HG02943 (cell line): ENCODE results near the gene ICAM4.
"Not testable (repeated sequence)": the region's sequence is repeated elsewhere in the genome, so short reads cannot be mapped to it uniquely, and the experiment has no call there.

Experiments
- ATAC-seq: cut with Tn5 transposase; IDR thresholded peaks from one replicate; pipeline ENCODE4 v1.9.1; 2021; ENCODE audit warnings: mild to moderate bottlenecking, low read depth, moderate library complexity; ENCODE audit not compliant: unreplicated experiment

ICAM4 gene, protein sequence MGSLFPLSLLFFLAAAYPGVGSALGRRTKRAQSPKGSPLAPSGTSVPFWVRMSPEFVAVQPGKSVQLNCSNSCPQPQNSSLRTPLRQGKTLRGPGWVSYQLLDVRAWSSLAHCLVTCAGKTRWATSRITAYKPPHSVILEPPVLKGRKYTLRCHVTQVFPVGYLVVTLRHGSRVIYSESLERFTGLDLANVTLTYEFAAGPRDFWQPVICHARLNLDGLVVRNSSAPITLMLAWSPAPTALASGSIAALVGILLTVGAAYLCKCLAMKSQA

GRCh38 chr19:10286803-10287737, at the start of gene ICAM4:
Gene ICAM4 (plus strand): TSS chr19:10286955. CDS start chr19:10287013, 58 bp downstream.
- ATAC-seq, result no peak

DNA sequence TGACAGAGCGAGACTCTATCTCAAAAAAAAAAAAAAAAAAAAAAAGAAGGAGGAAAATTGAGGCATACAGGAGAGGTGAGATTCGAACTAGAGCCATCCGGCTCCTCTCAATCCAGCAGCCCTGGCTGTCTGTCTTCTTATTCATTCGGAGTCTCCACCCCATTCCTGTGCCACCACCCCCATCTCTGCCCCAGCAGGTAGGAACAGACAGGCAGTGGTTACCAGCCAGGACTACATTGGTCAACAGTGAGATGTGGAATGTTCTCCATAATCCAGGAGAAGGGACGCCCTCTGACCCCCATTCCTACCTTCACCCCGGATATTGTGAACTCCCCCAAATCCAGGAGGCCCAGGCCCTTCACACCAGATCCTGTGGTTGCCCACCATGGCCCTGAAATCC, 49.1 kb upstream of the ICAM4 start:
- ATAC-seq, result no peak

- ATAC-seq, result no peak
These were observed 48.5 kb upstream of the ICAM4 start for GRCh38 chr19:10238172-10238783.

DNA sequence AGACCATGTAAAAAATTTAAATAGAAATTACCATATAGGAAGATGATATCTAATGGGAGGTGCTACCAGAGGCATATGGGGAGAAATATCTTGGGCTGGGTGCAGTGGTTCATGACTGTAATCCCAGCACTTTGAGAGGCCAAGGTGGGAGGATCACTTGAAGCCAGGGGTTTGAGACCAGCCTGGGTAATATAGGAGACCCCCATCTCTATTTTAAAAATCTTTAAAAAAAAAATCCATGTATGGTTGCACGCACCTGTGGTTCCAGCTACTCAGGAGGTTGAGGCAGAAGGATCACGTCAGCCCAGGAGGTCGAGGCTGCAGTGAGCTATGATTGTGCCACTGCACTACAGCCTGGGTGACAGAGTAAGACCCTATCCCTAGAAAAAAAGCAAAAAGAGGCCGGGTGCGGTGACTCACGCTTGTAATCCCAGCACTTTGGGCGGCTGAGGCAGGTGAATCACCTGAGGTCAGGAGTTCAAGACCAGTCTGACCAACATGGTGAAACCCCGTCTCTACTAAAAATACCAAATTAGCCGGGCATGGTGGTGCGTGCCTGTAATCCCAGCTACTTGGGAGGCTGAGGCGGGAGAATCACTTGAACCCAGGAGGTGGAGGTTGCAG, 44.8 kb upstream of the ICAM4 start:
- not testable (repeated sequence) for ATAC-seq

DNA sequence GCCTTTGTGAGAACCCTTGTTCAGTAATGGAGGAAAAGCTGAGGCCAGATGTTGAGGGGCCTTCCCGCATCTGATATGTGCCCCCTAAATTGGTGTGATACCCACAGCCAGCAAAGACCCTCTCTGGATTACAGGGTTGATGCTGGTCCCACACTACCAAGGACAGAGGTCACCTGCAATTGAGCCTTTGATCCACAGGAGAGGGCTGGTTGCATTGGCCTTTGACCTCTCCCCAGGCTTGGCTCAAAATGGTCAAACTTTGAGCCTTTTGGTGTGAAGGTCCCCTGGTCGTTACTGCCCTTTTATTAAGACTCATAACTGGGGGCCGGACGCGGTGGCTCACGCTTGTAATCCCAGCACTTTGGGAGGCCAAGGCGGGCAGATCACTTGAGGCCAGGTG, 43.1 kb upstream of the ICAM4 start:
- ATAC-seq, result no peak

DNA sequence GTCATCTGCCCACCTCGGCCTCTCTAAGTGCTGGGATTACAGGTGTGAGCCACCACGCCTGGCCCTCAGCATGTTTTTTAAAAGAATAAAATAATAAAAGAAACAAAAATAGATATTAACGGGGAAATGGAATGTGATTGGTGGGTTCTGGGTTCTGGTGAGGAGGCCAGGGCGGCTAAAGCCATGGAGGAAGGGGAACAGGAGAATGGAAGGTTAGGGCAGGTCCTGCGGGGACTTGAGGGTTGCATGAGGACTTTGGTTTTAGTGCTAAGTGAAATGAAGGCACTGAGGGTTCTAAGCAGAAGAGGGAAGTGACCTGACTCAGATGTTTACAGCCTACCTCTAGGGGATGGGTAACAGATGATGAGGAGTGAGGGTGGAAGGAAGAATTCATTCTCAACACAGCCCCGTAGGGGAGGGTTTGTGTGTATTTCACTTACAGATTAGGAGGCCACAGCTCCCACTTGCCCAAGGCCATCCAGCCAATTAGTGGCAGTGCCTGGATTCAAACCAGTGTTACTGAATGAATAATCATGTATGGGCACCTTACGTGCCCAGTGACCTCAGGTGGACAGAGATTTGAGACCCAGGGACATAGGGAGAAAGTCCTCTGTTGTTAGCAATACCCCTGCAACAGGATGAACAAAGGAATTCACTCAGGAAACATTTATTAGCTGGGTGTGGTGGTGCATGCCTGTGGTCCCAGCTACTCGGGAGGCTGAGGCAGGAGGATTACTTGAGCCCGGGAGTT, 41.4 kb upstream of the ICAM4 start:
- no peak for ATAC-seq

- ATAC-seq, result no peak
These were observed 40.2 kb upstream of the ICAM4 start for GRCh38 chr19:10246511-10246910.

DNA sequence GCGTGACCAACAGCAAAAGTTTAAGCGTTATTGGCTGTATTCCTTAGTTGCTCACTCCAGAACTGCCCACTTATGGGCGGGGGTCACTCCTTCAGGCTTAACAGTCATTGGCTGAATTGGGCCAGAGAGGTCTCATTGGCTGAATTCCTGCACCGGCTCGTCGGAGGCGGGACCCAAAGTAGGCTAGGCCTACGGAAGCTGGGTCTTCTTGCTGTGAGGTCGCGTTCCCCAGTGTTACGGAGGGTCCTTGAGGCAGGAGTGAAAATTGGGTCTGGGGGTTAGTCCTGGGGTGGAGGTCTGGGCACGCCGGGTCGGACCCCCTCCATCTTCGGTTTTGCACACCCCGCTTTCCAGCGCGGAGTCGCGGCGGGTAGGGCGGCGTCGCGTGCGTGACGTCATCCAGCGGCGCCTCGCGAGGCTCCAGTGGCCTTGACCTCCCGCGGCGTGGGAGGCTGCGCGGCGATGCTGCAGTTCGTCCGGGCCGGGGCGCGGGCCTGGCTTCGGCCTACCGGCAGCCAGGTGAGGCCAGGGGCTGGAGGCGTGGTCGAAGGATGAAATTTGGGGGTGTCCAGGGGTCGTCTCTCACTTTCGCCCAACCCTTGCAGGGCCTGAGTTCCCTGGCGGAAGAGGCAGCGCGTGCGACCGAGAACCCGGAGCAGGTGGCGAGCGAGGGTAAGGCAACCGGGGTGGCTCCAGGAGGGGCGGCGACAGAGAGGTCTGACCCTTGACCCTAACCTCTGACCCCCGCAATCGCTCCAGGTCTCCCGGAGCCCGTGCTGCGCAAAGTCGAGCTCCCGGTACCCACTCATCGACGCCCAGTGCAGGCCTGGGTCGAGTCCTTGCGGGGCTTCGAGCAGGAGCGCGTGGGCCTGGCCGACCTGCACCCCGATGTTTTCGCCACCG, 34.7 kb upstream of the ICAM4 start, which contains the start of gene MRPL4:
MRPL4 (plus strand) TSS at position 423 of the 903 bp plus-strand sequence; CDS start at position 463, 40 bp downstream.
- ATAC-seq, result peak; percentile 91

GRCh38 chr19:10252707-10253106, 34.0 kb upstream of the ICAM4 start:
- ATAC-seq, result no peak

- ATAC-seq, result no peak
These were observed 32.5 kb upstream of the ICAM4 start for GRCh38 chr19:10254244-10254643.

DNA sequence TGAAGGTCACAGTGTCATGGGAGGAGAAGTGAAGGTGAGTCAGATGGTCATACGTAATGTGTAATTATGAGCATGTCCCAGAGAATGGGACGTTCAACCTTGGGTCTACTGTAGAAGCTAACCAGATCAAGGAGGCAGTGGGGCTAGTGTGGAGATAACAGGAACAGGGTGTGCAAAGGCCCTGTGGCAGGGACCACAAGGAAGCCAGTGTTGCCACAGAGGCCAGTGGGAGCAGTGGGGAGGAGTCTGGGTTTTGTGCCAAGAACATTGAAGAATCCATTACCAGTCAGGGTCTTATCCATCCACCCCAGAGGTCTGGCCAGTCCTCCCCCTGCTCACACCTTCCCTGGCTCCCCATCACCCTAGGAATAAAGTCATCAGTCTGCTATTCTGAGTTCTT, 31.4 kb upstream of the ICAM4 start:
- ATAC-seq, result no peak

DNA sequence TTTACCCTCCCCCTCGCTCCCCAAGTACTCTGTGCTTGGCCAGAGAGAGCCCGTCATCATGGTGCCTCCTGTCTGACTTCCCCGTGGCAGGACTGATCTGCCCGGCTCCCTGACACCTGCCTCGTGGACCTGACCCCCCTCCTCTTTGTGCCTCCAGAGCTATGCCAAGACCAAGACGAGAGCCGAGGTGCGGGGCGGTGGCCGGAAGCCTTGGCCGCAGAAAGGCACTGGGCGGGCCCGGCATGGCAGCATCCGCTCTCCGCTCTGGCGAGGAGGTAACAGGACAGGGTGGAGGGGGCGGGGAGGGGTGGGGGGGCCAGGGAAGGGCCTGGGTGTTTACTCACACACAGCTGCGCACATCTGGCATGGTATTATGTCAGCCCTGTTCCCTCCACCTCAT, 30.2 kb upstream of the ICAM4 start:
- ATAC-seq, result no peak

DNA sequence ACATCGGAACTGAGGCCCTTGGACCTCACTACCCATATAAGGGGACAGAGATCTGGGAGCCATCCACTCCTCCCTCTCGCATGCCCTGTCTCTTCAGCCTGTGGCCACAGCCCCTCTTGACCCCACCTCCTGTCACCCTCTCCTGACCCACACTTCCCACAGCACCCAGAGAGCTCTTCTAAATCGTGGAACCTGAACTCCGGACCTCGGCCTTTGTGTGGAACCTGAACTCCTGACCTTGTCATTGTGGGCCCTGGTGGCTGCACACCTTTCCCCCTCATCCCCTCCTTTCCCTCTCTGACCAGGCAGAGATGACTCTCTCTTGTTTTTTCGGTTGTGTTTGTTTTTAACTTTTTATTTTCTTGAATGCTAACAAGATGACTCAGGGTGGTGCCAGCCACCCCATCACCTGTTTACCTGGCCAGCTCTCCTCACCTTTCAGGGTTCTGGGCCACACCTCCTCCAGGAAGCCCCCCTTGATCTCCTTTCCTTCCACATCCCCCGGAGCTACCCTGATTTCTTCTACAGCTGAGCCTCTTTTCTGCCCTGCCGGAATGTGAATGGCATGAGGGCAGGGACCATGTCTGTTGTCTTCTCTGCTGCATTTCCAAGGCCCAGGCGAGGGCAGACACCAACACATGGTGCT, 29.7 kb upstream of the ICAM4 start:
- no peak for ATAC-seq

DNA sequence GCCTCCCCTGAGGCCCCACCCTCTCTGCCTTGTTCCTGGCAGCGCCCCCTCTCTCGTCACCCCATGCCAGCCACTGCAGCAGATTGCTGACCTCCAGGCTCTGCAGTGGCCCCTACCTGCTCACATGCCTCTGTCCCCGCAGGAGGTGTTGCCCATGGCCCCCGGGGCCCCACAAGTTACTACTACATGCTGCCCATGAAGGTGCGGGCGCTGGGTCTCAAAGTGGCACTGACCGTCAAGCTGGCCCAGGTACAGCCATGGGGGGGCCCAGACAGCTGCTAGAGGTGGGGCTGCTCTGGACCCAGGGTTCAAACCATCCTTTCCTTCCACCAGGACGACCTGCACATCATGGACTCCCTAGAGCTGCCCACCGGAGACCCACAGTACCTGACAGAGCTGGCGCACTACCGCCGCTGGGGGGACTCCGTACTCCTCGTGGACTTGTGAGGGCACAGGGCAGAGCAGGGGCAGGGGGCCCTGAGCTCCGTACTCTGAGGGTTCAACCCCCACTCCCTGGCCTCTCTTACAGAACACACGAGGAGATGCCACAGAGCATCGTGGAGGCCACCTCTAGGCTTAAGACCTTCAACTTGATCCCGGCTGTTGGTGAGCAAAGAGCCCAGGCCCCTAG, 28.6 kb upstream of the ICAM4 start:
- ATAC-seq, result no peak

DNA sequence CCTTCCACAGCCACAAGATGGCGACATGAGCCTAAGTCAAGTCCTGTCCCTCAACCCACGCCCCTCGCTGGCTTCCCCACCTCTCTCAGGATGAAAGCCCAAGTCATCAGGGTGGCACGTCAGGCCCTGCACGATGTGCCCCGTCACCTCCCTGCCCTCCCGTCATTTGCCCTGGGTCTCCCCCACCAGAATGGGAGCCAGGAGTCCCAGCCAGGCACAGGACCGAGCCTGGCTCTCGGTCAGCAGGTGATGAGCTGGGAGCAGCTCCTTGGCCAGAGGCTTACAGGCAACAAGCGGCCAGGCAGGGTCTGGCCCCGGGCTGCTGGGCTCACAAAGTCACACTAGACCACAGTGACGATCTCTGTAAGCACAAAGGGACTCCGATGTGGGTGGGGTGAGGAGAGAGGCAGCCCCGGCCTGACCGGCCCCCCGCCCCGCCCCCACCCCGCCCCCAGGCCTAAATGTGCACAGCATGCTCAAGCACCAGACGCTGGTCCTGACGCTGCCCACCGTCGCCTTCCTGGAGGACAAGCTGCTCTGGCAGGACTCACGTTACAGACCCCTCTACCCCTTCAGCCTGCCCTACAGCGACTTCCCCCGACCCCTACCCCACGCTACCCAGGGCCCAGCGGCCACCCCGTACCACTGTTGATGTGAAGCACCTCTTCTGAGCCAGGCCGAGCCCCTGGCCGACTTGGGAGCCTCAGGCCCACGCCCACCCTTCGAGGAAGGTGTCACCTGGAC, 27.4 kb upstream of the ICAM4 start:
- no peak for ATAC-seq

GRCh38 chr19:10260141-10260584, 26.6 kb upstream of the ICAM4 start:
- ATAC-seq, result no peak

- no peak for ATAC-seq
These were observed 24.0 kb upstream of the ICAM4 start for GRCh38 chr19:10262771-10263170.
